IPS-20b (cell line): Measurements from ENCODE around the gene SORD.
"Not testable (repeated sequence)": the region's sequence is repeated elsewhere in the genome, so short reads cannot be mapped to it uniquely, and the experiment has no call there.

Experiments used
- H3K27ac ChIP-seq: one replicate; pipeline ENCODE4 v1.5.1; 2013; ENCODE audit warnings: low read length
- H3K27me3 ChIP-seq: 2 replicates; pipeline ENCODE4 v1.6.1; 2013; ENCODE audit warnings: mild to moderate bottlenecking, low read length, inconsistent platforms; ENCODE audit not compliant: insufficient read depth
- H3K36me3 ChIP-seq: 2 replicates; pipeline ENCODE4 v1.6.1; 2013; ENCODE audit warnings: low read depth, mild to moderate bottlenecking, inconsistent platforms, low read length, moderate library complexity; ENCODE audit not compliant: insufficient read depth
- H3K4me1 ChIP-seq: 2 replicates; pipeline ENCODE4 v1.6.1; 2013; ENCODE audit warnings: mild to moderate bottlenecking, control low read depth, inconsistent platforms, low read length, moderate library complexity; ENCODE audit not compliant: insufficient read depth
- H3K4me3 ChIP-seq: 2 replicates; pipeline ENCODE4 v1.5.1; 2013; ENCODE audit warnings: mild to moderate bottlenecking, low read length, inconsistent platforms
- H3K9ac ChIP-seq: 2 replicates; pipeline ENCODE4 v1.6.1; 2013; ENCODE audit warnings: low read depth, mild to moderate bottlenecking, inconsistent platforms, low read length, moderate library complexity
- H3K9me3 ChIP-seq: 2 replicates; pipeline ENCODE4 v1.6.1; 2013; ENCODE audit warnings: mild to moderate bottlenecking, low read depth, low read length, inconsistent platforms; ENCODE audit not compliant: insufficient read depth

The SORD gene

GRCh38 chr15:45026651-45027190 lies 3.7 kb downstream of the SORD start:
- H3K27ac ChIP-seq = no peak overlapping the region
- H3K4me1 ChIP-seq = peaks cover 7% of the 10 kb centered on the region
- H3K9ac ChIP-seq = no peak overlapping the region
- no peak overlapping the region for H3K4me3 ChIP-seq
- H3K36me3 ChIP-seq = peaks cover 43% of the 10 kb centered on the region
- no peaks in the 10 kb centered on the region for H3K9me3 ChIP-seq
- peaks cover 6% of the 10 kb centered on the region; the same call in 1 of the 2 replicates for H3K27me3 ChIP-seq

GRCh38 chr15:45027220-45027619 lies 4.2 kb downstream of the SORD start:
- H3K9ac ChIP-seq = no peak overlapping the region
- H3K4me3 ChIP-seq = no peak overlapping the region
- peaks cover 43% of the 10 kb centered on the region for H3K36me3 ChIP-seq
- H3K27ac ChIP-seq = no peak overlapping the region
- peaks cover 7% of the 10 kb centered on the region for H3K4me1 ChIP-seq
- peaks cover 6% of the 10 kb centered on the region; the same call in 1 of the 2 replicates for H3K27me3 ChIP-seq
- H3K9me3 ChIP-seq = no peaks in the 10 kb centered on the region

- Histone ChIP-seq H3K4me1 (no peaks in the 10 kb centered on the region), H3K4me3 (no peak overlapping the region), H3K9ac (no peak overlapping the region), H3K27me3 (no peaks in the 10 kb centered on the region), H3K9me3 (no peaks in the 10 kb centered on the region), H3K27ac (no peak overlapping the region), H3K36me3 (peaks cover 45% of the 10 kb centered on the region)
These were observed 7.7 kb downstream of the SORD start for GRCh38 chr15:45030743-45031142.

- H3K4me1 ChIP-seq, H3K9me3 ChIP-seq, H3K9ac ChIP-seq, H3K27me3 ChIP-seq, H3K27ac ChIP-seq, H3K4me3 ChIP-seq: not testable (repeated sequence)
- peaks cover 51% of the 10 kb centered on the region for H3K36me3 ChIP-seq
These were observed 8.6 kb downstream of the SORD start for GRCh38 chr15:45031522-45032028.

- H3K4me3 ChIP-seq, H3K27ac ChIP-seq, H3K27me3 ChIP-seq, H3K9ac ChIP-seq, H3K4me1 ChIP-seq, H3K9me3 ChIP-seq: not testable (repeated sequence)
- peaks cover 43% of the 10 kb centered on the region for H3K36me3 ChIP-seq
These were observed 9.5 kb downstream of the SORD start for GRCh38 chr15:45032501-45032900.

GRCh38 chr15:45034087-45034486 lies 11.1 kb downstream of the SORD start:
- H3K36me3 ChIP-seq = peaks cover 32% of the 10 kb centered on the region
- not testable (repeated sequence) for H3K27me3 ChIP-seq, H3K27ac ChIP-seq, H3K9ac ChIP-seq, H3K4me3 ChIP-seq, H3K4me1 ChIP-seq, H3K9me3 ChIP-seq

- not testable (repeated sequence) for H3K4me3 ChIP-seq, H3K9ac ChIP-seq, H3K27ac ChIP-seq, H3K4me1 ChIP-seq, H3K9me3 ChIP-seq, H3K27me3 ChIP-seq
- H3K36me3 ChIP-seq = peaks cover 25% of the 10 kb centered on the region
These were observed 11.8 kb downstream of the SORD start for GRCh38 chr15:45034600-45035375.

GRCh38 chr15:45036812-45037781 lies 14.1 kb downstream of the SORD start:
- not testable (repeated sequence) for H3K27ac ChIP-seq, H3K4me3 ChIP-seq

GRCh38 chr15:45037936-45038335 lies 14.9 kb downstream of the SORD start:
- H3K9me3 ChIP-seq = no peaks in the 10 kb centered on the region
- H3K9ac ChIP-seq = no peak overlapping the region
- H3K27ac ChIP-seq = no peak overlapping the region
- H3K4me1 ChIP-seq = no peaks in the 10 kb centered on the region
- H3K27me3 ChIP-seq = no peaks in the 10 kb centered on the region
- no peak overlapping the region for H3K4me3 ChIP-seq
- peaks cover 16% of the 10 kb centered on the region; the same call in 1 of the 2 replicates for H3K36me3 ChIP-seq

More at GRCh38 chr15:45036812-45037781, 14.1 kb downstream of the SORD start:
- not testable (repeated sequence) for H3K9ac ChIP-seq, H3K27me3 ChIP-seq, H3K4me1 ChIP-seq, H3K9me3 ChIP-seq
- H3K36me3 ChIP-seq = peaks cover 16% of the 10 kb centered on the region; the same call in 1 of the 2 replicates

- H3K4me1 ChIP-seq, H3K27me3 ChIP-seq, H3K9ac ChIP-seq, H3K4me3 ChIP-seq, H3K9me3 ChIP-seq, H3K27ac ChIP-seq: not testable (repeated sequence)
- H3K36me3 ChIP-seq = peaks cover 24% of the 10 kb centered on the region; the same call in 1 of the 2 replicates
These were observed 17.4 kb downstream of the SORD start for GRCh38 chr15:45040396-45040795.

- not testable (repeated sequence) for H3K4me1 ChIP-seq, H3K9me3 ChIP-seq, H3K4me3 ChIP-seq, H3K27ac ChIP-seq, H3K9ac ChIP-seq, H3K27me3 ChIP-seq
- peaks cover 23% of the 10 kb centered on the region; the same call in 1 of the 2 replicates for H3K36me3 ChIP-seq
These were observed 18.5 kb downstream of the SORD start for GRCh38 chr15:45041538-45041937.
